GM12878 (cell line): ENCODE results near the gene CLASP2. TPM values are rescaled to one million over a fixed set of nuclear protein-coding genes. Genes with fewer than 3 reads are reported as not detected.

ENCODE experiments used
- ATAC-seq: fragments of 200-7000 bp; cut with Tn5 transposase; 3 replicates; pipeline ENCODE4 v1.9.1; 2020; ENCODE audit warnings: mild to moderate bottlenecking, moderate library complexity
- BruUV-seq: library from RNA; stranded (reverse); fragments of 400-500 nt; replicated peaks from 2 replicates; lab custom pipeline; 2021; lab: Mats Ljungman, UMichigan
- CTCF ChIA-PET: fragments of 300-600 bp; sonication (Branson Sonifier 250); formaldehyde crosslinking; extraction: SDS; loops from one replicate; lab custom pipeline; 2021; ENCODE audit warnings: inconsistent platforms; lab: Yijun Ruan, JAX
- POLR2A ChIA-PET: fragments of 350-600 bp; formaldehyde crosslinking; extraction: SDS; loops from one replicate; lab custom pipeline; 2021; ENCODE audit warnings: inconsistent platforms; lab: Charles Lee
- RAD21 ChIA-PET: fragments of 300-600 bp; sonication (Branson Sonifier 250); formaldehyde crosslinking; loops from one replicate; lab custom pipeline; 2023; ENCODE audit warnings: antibody characterized with exemption; ENCODE audit not compliant: unreplicated experiment; lab: Charles Lee
- SMC1A ChIA-PET: fragments of 300-600 bp; sonication (Branson Sonifier 250); formaldehyde crosslinking; loops from one replicate; lab custom pipeline; 2023; ENCODE audit not compliant: unreplicated experiment, uncharacterized antibody; lab: Charles Lee
- DNase-seq: peaks from one replicate; pipeline ENCODE4 v3.0.0-alpha.2; 2011; ENCODE audit warnings: low read depth, low spot score
- FAIRE-seq: peaks from 3 replicates; lab custom pipeline; 2011; peaks lifted over from hg19 to GRCh38; lab: Jason Lieb, UNC
- H2AFZ ChIP-seq: 2 replicates; pipeline ENCODE4 v1.6.0; 2011; ENCODE audit warnings: low read depth, low read length, control low read depth; ENCODE audit not compliant: control insufficient read depth
- H3K27ac ChIP-seq: 2 replicates; pipeline ENCODE4 v1.5.1; 2011; ENCODE audit warnings: control low read depth; ENCODE audit not compliant: control insufficient read depth, insufficient read depth
- H3K27me3 ChIP-seq, 2 experiments: replicated peaks in 1 of 2; 2 replicates each; pipeline versions ENCODE4 v1.6.0 to v1.6.1; 2011; ENCODE audit warnings: low read length in 1 of 2; ENCODE audit not compliant: control insufficient read depth in 2 of 2, insufficient read depth in 2 of 2
- H3K36me3 ChIP-seq, 2 experiments: 2 replicates each; pipeline ENCODE4 v1.5.1; 2011; ENCODE audit warnings: low read length in 1 of 2; ENCODE audit not compliant: control insufficient read depth in 2 of 2, insufficient read depth in 2 of 2
- H3K4me1 ChIP-seq: 2 replicates; pipeline ENCODE4 v1.6.1; 2011; ENCODE audit warnings: mild to moderate bottlenecking, low read length, moderate library complexity, mixed read lengths; ENCODE audit not compliant: control insufficient read depth, insufficient read depth
- H3K4me2 ChIP-seq: 2 replicates; pipeline ENCODE4 v1.6.0; 2011; ENCODE audit warnings: control low read depth; ENCODE audit not compliant: control insufficient read depth, insufficient read depth
- H3K4me3 ChIP-seq: fragments of 200-600 bp; sonication (generic); 2 replicates; pipeline ENCODE4 v1.5.1; 2016
- H3K79me2 ChIP-seq: 2 replicates; pipeline ENCODE4 v1.6.0; 2011; ENCODE audit warnings: low read length; ENCODE audit not compliant: control insufficient read depth, insufficient read depth
- H3K9ac ChIP-seq: 2 replicates; pipeline ENCODE4 v1.8.0; 2011; ENCODE audit warnings: low read length, control low read depth, mixed read lengths; ENCODE audit not compliant: control insufficient read depth, insufficient read depth
- H3K9me3 ChIP-seq: replicated peaks from 3 replicates; pipeline ENCODE4 v1.5.1; 2011; ENCODE audit warnings: mild to moderate bottlenecking, low read length; ENCODE audit not compliant: control insufficient read depth, insufficient read depth
- H4K20me1 ChIP-seq: 2 replicates; pipeline ENCODE4 v1.6.0; 2011; ENCODE audit not compliant: control insufficient read depth, insufficient read depth
- BACH1 ChIP-seq: fragments of 450-650 bp; IDR thresholded peaks from 2 replicates; pipeline ENCODE4 v1.6.1; 2017; ENCODE audit warnings: mild to moderate bottlenecking, borderline replicate concordance
- BRCA1 ChIP-seq: IDR thresholded peaks from 2 replicates; pipeline ENCODE4 v1.6.1; 2011; ENCODE audit warnings: low read depth, low read length, improper control_type of control experiment
- CHD2 ChIP-seq: IDR thresholded peaks from 2 replicates; pipeline ENCODE4 v1.6.1; 2011; ENCODE audit warnings: low read depth, low read length, improper control_type of control experiment, borderline replicate concordance
- HDAC2 ChIP-seq: fragments of 200-600 bp; sonication (generic); IDR thresholded peaks from 2 replicates; pipeline ENCODE4 v1.6.1; 2017
- LARP7 ChIP-seq: fragments of 450-650 bp; IDR thresholded peaks from 2 replicates; pipeline ENCODE4 v1.6.1; 2017; ENCODE audit warnings: mild to moderate bottlenecking
- MTA2 ChIP-seq: fragments of 450-650 bp; IDR thresholded peaks from 2 replicates; pipeline ENCODE4 v1.6.1; 2016; ENCODE audit warnings: low read depth, mild to moderate bottlenecking, moderate library complexity
- WGBS: methylation state at CpG from one replicate; pipeline ENCODE4 v1.1.6; 2016; ENCODE audit warnings: low lambda C conversion rate; ENCODE audit not compliant: insufficient replicate concordance, insufficient coverage; ENCODE audit errors: missing lambda C conversion rate; 5-methylcytosine and 5-hydroxymethylcytosine counted together
- in situ Hi-C: fragments of 300-500 bp; cut with MboI; formaldehyde crosslinking; loops from 9 replicates; pipeline ENCODE4 v1.14.3; 2018; ENCODE audit warnings: mixed read lengths
- intact Hi-C: fragments of 100-400 bp; cut with micrococcal nuclease; formaldehyde crosslinking; loops from one replicate; pipeline ENCODE4 v1.14.2; 2022; ENCODE audit not compliant: unreplicated experiment
- polyA plus RNA-seq, 11 experiments: library from polyadenylated mRNA; depleted of rRNA in 4 of 11; unstranded in 6 of 11; stranded (reverse) in 5 of 11; fragments of >200 nt; fragmentation: Nextera tagmentation in 4 of 11; fragmentation: Illumina TruSeq in 1 of 11; extraction: Ambion mirVana in 4 of 11; extraction: Trizol in 1 of 11; gene quantifications; 1 replicate in 1 of 11; 2 replicates in 10 of 11; pipeline versions ENCODE4 v1.2.1 to v1.2.3, GENCODE V29; 2011 to 2016; ENCODE audit warnings: inconsistent platforms in 2 of 11, missing spikeins in 2 of 11, low read depth in 1 of 11
- total RNA-seq, 4 experiments: library from RNA; depleted of rRNA in 3 of 4; stranded (reverse); fragments of >200 nt in 3 of 4; fragmentation: Illumina TruSeq in 1 of 4; extraction: Trizol in 1 of 4; gene quantifications; 2 replicates each; pipeline versions ENCODE4 v1.2.1 to v1.2.3, GENCODE V29; 2013 to 2021
- TF ChIP-seq, protein P1 (sequence below): fragments of 450-650 bp; formaldehyde crosslinking; IDR thresholded peaks from 2 replicates; pipeline ENCODE4 v1.5.0; 2022; ENCODE audit warnings: mild to moderate bottlenecking, missing genetic modification characterization

Gene CLASP2
- total and polyA plus RNA-seq, 10 of the 15 experiments (the other 5 are each of a cell fraction or from before 2014, with no cell fraction given): 4.0 to 38.3 (median 26.8) TPM

DNA sequence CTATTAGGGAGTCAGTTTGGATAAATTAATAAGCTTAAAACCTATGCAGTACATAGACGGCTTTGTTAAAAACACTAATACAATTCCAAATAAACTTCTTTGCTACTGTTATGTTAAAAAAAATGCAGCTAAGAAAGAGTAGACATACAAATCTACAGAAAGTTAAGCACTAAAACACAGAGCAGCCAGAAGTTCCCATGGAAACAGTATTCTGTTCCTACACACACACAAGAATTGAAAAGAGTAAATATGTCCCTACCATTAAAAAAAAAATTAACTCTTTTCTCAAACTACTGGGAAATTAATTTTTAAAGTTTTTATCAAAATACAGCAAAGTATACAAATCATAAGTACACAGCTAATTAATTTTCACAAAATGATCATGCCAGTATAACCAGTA, 71.6 kb downstream of the CLASP2 start:
- Histone ChIP-seq H3K4me3 (no peak overlapping the region), H3K36me3 (no peaks in the 10 kb centered on the region; a peak in 1 of 4 replicates), H3K9ac (no peak overlapping the region), H3K4me1 (no peaks in the 10 kb centered on the region), H3K4me2 (no peak overlapping the region), H3K79me2 (no peaks in the 10 kb centered on the region), H3K27me3 (no peaks in the 10 kb centered on the region), H3K9me3 (no peaks in the 10 kb centered on the region), H4K20me1 (no peaks in the 10 kb centered on the region), H3K27ac (no peak overlapping the region), H2AFZ (no peak overlapping the region)
- POLR2A ChIA-PET: interaction anchor here (0.6 kb wide), 1 partner anchor 15 kb away, joined by 3 read pairs; no protein-coding TSS in a partner anchor
- RAD21 ChIA-PET: interaction anchor here (1.3 to 2.3 kb wide), 2 partner anchors 10 to 13 kb away, joined by 5 to 8 read pairs; no protein-coding TSS in a partner anchor
- ATAC-seq: no peak
- SMC1A ChIA-PET: interaction anchor here (1.1 to 1.4 kb wide), 5 partner anchors 10 to 130 kb away, joined by 3 to 6 read pairs (median 4); no protein-coding TSS in a partner anchor
- 94% methylated on average over 1 of the region's 1 CpG for WGBS
- no peak for TF ChIP-seq BACH1
- TF ChIP-seq BRCA1: no peak
- no peak for TF ChIP-seq CHD2
- TF ChIP-seq, protein P1, sequence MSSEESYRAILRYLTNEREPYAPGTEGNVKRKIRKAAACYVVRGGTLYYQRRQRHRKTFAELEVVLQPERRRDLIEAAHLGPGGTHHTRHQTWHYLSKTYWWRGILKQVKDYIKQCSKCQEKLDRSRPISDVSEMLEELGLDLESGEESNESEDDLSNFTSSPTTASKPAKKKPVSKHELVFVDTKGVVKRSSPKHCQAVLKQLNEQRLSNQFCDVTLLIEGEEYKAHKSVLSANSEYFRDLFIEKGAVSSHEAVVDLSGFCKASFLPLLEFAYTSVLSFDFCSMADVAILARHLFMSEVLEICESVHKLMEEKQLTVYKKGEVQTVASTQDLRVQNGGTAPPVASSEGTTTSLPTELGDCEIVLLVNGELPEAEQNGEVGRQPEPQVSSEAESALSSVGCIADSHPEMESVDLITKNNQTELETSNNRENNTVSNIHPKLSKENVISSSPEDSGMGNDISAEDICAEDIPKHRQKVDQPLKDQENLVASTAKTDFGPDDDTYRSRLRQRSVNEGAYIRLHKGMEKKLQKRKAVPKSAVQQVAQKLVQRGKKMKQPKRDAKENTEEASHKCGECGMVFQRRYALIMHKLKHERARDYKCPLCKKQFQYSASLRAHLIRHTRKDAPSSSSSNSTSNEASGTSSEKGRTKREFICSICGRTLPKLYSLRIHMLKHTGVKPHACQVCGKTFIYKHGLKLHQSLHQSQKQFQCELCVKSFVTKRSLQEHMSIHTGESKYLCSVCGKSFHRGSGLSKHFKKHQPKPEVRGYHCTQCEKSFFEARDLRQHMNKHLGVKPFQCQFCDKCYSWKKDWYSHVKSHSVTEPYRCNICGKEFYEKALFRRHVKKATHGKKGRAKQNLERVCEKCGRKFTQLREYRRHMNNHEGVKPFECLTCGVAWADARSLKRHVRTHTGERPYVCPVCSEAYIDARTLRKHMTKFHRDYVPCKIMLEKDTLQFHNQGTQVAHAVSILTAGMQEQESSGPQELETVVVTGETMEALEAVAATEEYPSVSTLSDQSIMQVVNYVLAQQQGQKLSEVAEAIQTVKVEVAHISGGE (CRISPR knock-in tag): no peak
- no peak for TF ChIP-seq LARP7
- TF ChIP-seq HDAC2: no peak
- no peak for TF ChIP-seq MTA2
- FAIRE-seq: no peak
- DNase-seq: no peak
- intact Hi-C loops (no loop called here), in situ Hi-C loops (no loop called here)
- BruUV-seq: no TSS peak
- CTCF ChIA-PET: interaction anchor here (1.0 to 2.2 kb wide), 5 partner anchors 10 to 141 kb away, joined by 3 to 9 read pairs (median 6); no protein-coding TSS in a partner anchor
